Measurements from ENCODE around the gene COQ10B. TPM values are rescaled to one million over a fixed set of nuclear protein-coding genes. Genes with fewer than 3 reads are reported as not detected.

The COQ10B gene
- total RNA-seq, 2 donors from 2014 or later: 29.2 to 32.4 TPM

Other genes starting within 250 kb of the COQ10B start
- gene ANKRD44, start 142.8 kb upstream of the COQ10B start, total RNA-seq: 10 to 100 TPM in 1 of 2 donors, 1 to 10 TPM in 1; 9.2 to 14.6 TPM
- 100 to 1,000 TPM; 193 to 201 TPM for gene SF3B1, start 18.5 kb upstream of the COQ10B start, total RNA-seq
- 100 to 1,000 TPM; 152 to 175 TPM for gene HSPD1, start 46.3 kb downstream of the COQ10B start, total RNA-seq
- 10 to 100 TPM; 83.1 to 92.2 TPM for gene HSPE1, start 46.8 kb downstream of the COQ10B start, total RNA-seq
- 10 to 100 TPM; 25.8 to 26.1 TPM for gene MOB4, start 62.5 kb downstream of the COQ10B start, total RNA-seq
- gene RFTN2, start 222.0 kb downstream of the COQ10B start, total RNA-seq: 1 to 10 TPM; 1.9 to 3.0 TPM

Data from left colon (tissue), 2 donors.